GM13977 (cell line): Measurements from ENCODE around the gene DNMT3B.
"Not testable (repeated sequence)": the region's sequence is repeated elsewhere in the genome, so short reads cannot be mapped to it uniquely, and the experiment has no call there.

Source experiments
- DNase-seq: peaks from one replicate; pipeline ENCODE4 v3.0.0; 2012; ENCODE audit warnings: low spot score
- CTCF ChIP-seq: IDR thresholded peaks from 2 replicates; pipeline ENCODE4 v1.5.1; 2012; ENCODE audit warnings: mild to moderate bottlenecking, control low read depth; ENCODE audit not compliant: insufficient read depth; ENCODE audit errors: extremely low read depth, missing control alignments
- in situ Hi-C: fragments of 300-500 bp; cut with MboI; formaldehyde crosslinking; loops from one replicate; pipeline ENCODE4 v1.12.0; 2022; ENCODE audit warnings: low sequenced_read_pairs, low pct_unique_long_range_greater_than_20kb, mixed read lengths, inconsistent platforms; ENCODE audit not compliant: unreplicated experiment

DNMT3B gene

GRCh38 chr20:32763202-32764004 is 1.2 kb downstream of the DNMT3B start:
- DNase-seq: peak; percentile 59
- TF ChIP-seq CTCF: no peak
- in situ Hi-C loops: no loop called here

GRCh38 chr20:32764005-32764960 is 2.1 kb downstream of the DNMT3B start:
- no peak for DNase-seq
- in situ Hi-C loops: no loop called here
- TF ChIP-seq CTCF: no peak

- DNase-seq, in situ Hi-C loops: not testable (repeated sequence)
These were observed 3.2 kb downstream of the DNMT3B start for GRCh38 chr20:32765230-32765875.

- in situ Hi-C loops: no loop called here
These were observed 5.4 kb downstream of the DNMT3B start for GRCh38 chr20:32767418-32768198.

GRCh38 chr20:32772046-32772445 is 9.9 kb downstream of the DNMT3B start:
- in situ Hi-C loops: no loop called here
- no peak for DNase-seq
- no peak for TF ChIP-seq CTCF

More at GRCh38 chr20:32767418-32768198, 5.4 kb downstream of the DNMT3B start:
- TF ChIP-seq CTCF: no peak
- DNase-seq: no peak

- no peak for TF ChIP-seq CTCF
- DNase-seq: no peak
- in situ Hi-C loops: no loop called here
These were observed 11.0 kb downstream of the DNMT3B start for GRCh38 chr20:32773223-32773622.
